Erythroblast (primary cell): Measurements from ENCODE around the gene AOPEP.

Source experiments
- GATA1 ChIP-seq: IDR thresholded peaks from 2 replicates; pipeline ENCODE4 v1.6.1; 2011; ENCODE audit warnings: low read depth, mild to moderate bottlenecking, control low read depth, low read length, moderate library complexity
- POLR2A ChIP-seq: IDR thresholded peaks from 2 replicates; pipeline ENCODE4 v1.6.1; 2011; ENCODE audit warnings: mild to moderate bottlenecking, low read length

DNA sequence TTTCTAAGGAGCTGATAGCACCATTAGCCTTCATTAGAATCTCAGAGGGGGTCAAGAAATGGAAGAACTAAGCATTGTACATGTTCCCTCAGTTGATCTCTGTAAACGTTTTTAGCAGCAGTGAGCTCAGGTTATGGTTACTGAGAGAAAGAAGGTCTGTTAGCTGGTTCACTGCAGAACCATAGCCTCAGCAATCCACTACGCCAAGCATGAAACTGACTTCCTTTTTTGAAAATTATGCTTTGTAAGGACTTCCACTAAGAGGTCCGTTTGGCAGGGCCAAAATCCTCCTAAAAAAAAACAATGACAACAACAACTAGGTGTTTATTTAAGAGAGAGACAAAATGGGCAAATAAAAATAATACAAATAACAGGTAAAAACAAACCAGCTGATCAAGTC is 273.3 kb downstream of the AOPEP start:
- TF ChIP-seq POLR2A = no peak
- no peak for TF ChIP-seq GATA1
